T-helper 2 cell (primary cell): ENCODE results near the gene ADGRB3.

ENCODE experiments used
- DNase-seq, 5 experiments: peaks; one replicate each; pipeline versions ENCODE4 v3.0.0 to v3.0.0-alpha.2; 2012 to 2022
- total RNA-seq, 2 donors: gene quantifications; one replicate each; lab custom pipeline; 2026; lab: John Stamatoyannopoulos, UW

ADGRB3 gene
- 0 reads per million in 2 donors for total RNA-seq

GRCh38 chr6:68634726-68635411, at the start of gene ADGRB3:
Gene ADGRB3 (plus strand): TSS chr6:68635282. CDS start chr6:68638676, 3,394 bp downstream.
- DNase-seq, result peak in 1 of 5 experiments; percentile 83

GRCh38 chr6:68593558-68593957, 41.5 kb upstream of the ADGRB3 start:
- DNase-seq, result no peak

- no peak for DNase-seq
Measured at GRCh38 chr6:68597642-68598041, 37.4 kb upstream of the ADGRB3 start.

GRCh38 chr6:68615938-68616337, 19.1 kb upstream of the ADGRB3 start:
- DNase-seq, result no peak

GRCh38 chr6:68625998-68626397, 9.1 kb upstream of the ADGRB3 start:
- no peak for DNase-seq

- no peak for DNase-seq
Measured at GRCh38 chr6:68628161-68628560, 6.9 kb upstream of the ADGRB3 start.

- DNase-seq, result no peak
Measured at GRCh38 chr6:68632734-68633133, 2.3 kb upstream of the ADGRB3 start.

- DNase-seq, result no peak
Measured at GRCh38 chr6:68633281-68633971, 1.7 kb upstream of the ADGRB3 start.

GRCh38 chr6:68633972-68634725, 933 bp upstream of the ADGRB3 start:
- DNase-seq, result no peak

GRCh38 chr6:68635412-68635705, 277 bp downstream of the ADGRB3 start:
- no peak for DNase-seq

- peak in 1 of 5 experiments; percentile 5 for DNase-seq
Measured at GRCh38 chr6:68635706-68636513, 828 bp downstream of the ADGRB3 start.

- no peak for DNase-seq
Measured at GRCh38 chr6:68636666-68637065, 1.6 kb downstream of the ADGRB3 start.

GRCh38 chr6:68637071-68637470, 2.0 kb downstream of the ADGRB3 start:
- no peak for DNase-seq

GRCh38 chr6:68637782-68638181, 2.7 kb downstream of the ADGRB3 start:
- DNase-seq, result no peak

- peak in 1 of 5 experiments; percentile 24 for DNase-seq
Measured at GRCh38 chr6:68638230-68638900, 3.3 kb downstream of the ADGRB3 start.

GRCh38 chr6:68639211-68639610, 4.1 kb downstream of the ADGRB3 start:
- no peak for DNase-seq

- no peak for DNase-seq
Measured at GRCh38 chr6:68639826-68640490, 4.9 kb downstream of the ADGRB3 start.

- no peak for DNase-seq
Measured at GRCh38 chr6:68640491-68640835, 5.4 kb downstream of the ADGRB3 start.

- no peak for DNase-seq
Measured at GRCh38 chr6:68641172-68641571, 6.1 kb downstream of the ADGRB3 start.

- DNase-seq, result no peak
Measured at GRCh38 chr6:68642081-68642480, 7.0 kb downstream of the ADGRB3 start.

GRCh38 chr6:68642977-68643376, 7.9 kb downstream of the ADGRB3 start:
- DNase-seq, result no peak

GRCh38 chr6:68649669-68650068, 14.6 kb downstream of the ADGRB3 start:
- DNase-seq, result no peak
